T-cell (primary cell): ENCODE data around the gene ARL8A. TPM values are rescaled to one million over a fixed set of nuclear protein-coding genes. Genes with fewer than 3 reads are reported as not detected.

Source experiments
- ATAC-seq, 4 experiments: fragments of 200-7000 bp in 3 of 4; fragments of 150-1000 bp in 1 of 4; cut with Tn5 transposase; replicated peaks in 1 of 4; 1 replicate in 3 of 4; 2 replicates in 1 of 4; pipeline ENCODE4 v1.10.0; 2021; ENCODE audit warnings: moderate library complexity in 3 of 4, mild to moderate bottlenecking in 2 of 4, moderate number of reproducible peaks in 1 of 4
- CTCF ChIA-PET, 2 donors: fragments of 300-600 bp; sonication (Branson Sonifier 250); formaldehyde crosslinking; loops; one replicate each; lab custom pipeline; 2022; ENCODE audit warnings: antibody characterized with exemption in 2 of 2; lab: Charles Lee
- POLR2A ChIA-PET, 2 donors: fragments of 300-600 bp; sonication (Branson Sonifier 250); formaldehyde crosslinking; loops; one replicate each; lab custom pipeline; 2022; ENCODE audit warnings: antibody characterized with exemption in 2 of 2; lab: Charles Lee
- DNase-seq, 35 experiments: peaks; one replicate each; pipeline versions ENCODE4 v3.0.0 to v3.0.0-alpha.2; 2013 to 2023
- H3K27ac ChIP-seq: one replicate; pipeline ENCODE4 v1.5.1; 2013; ENCODE audit warnings: low read length
- H3K27me3 ChIP-seq, 2 experiments: replicated peaks in 1 of 2; 1 replicate in 1 of 2; 2 replicates in 1 of 2; pipeline versions ENCODE4 v1.6.1 to v1.7.0; 2013; ENCODE audit warnings: low read length in 1 of 2, mixed read lengths in 1 of 2; ENCODE audit not compliant: control insufficient read depth in 2 of 2, insufficient read depth in 2 of 2; ENCODE audit errors: extremely low read depth in 1 of 2
- H3K36me3 ChIP-seq, 2 donors: 1 replicate in 1 of 2; 2 replicates in 1 of 2; pipeline versions ENCODE4 v1.6.1 to v1.7.0; 2013; ENCODE audit warnings: low read length in 1 of 2; ENCODE audit not compliant: control insufficient read depth in 2 of 2, insufficient read depth in 1 of 2; ENCODE audit errors: extremely low read depth in 1 of 2
- H3K4me1 ChIP-seq, 2 experiments: 1 replicate in 1 of 2; 2 replicates in 1 of 2; pipeline versions ENCODE4 v1.6.1 to v1.7.0; 2013; ENCODE audit warnings: low read length in 2 of 2, mixed read lengths in 1 of 2; ENCODE audit not compliant: insufficient read depth in 2 of 2, control insufficient read depth in 1 of 2; ENCODE audit errors: extremely low read depth in 1 of 2
- H3K4me3 ChIP-seq, 2 donors: 1 replicate in 1 of 2; 2 replicates in 1 of 2; pipeline versions ENCODE4 v1.5.1 to v1.7.0; 2013; ENCODE audit warnings: mild to moderate bottlenecking in 2 of 2, low read length in 1 of 2, moderate library complexity in 1 of 2; ENCODE audit not compliant: control insufficient read depth in 1 of 2; ENCODE audit errors: extremely low read depth in 1 of 2
- H3K9me3 ChIP-seq: 2 replicates; pipeline ENCODE4 v1.7.0; 2013
- H3K27ac Mint-ChIP-seq, 2 donors: one replicate each; pipeline ENCODE4 v1.8.0; 2020 to 2021; ENCODE audit warnings: mild to moderate bottlenecking in 2 of 2, mixed read lengths in 2 of 2
- H3K27me3 Mint-ChIP-seq, 2 donors: one replicate each; pipeline ENCODE4 v1.8.0; 2021 to 2022; ENCODE audit warnings: mixed read lengths in 2 of 2
- H3K36me3 Mint-ChIP-seq: one replicate; pipeline ENCODE4 v1.8.0; 2021; ENCODE audit warnings: mixed read lengths
- H3K4me1 Mint-ChIP-seq, 3 donors: one replicate each; pipeline ENCODE4 v1.8.0; 2020 to 2022; ENCODE audit warnings: mixed read lengths in 3 of 3, mild to moderate bottlenecking in 1 of 3
- H3K4me3 Mint-ChIP-seq, 3 donors: one replicate each; pipeline ENCODE4 v1.8.0; 2020 to 2022; ENCODE audit warnings: mild to moderate bottlenecking in 3 of 3, mixed read lengths in 3 of 3, moderate library complexity in 3 of 3
- H3K9me3 Mint-ChIP-seq, 3 donors: one replicate each; pipeline ENCODE4 v1.8.0; 2020 to 2022; ENCODE audit warnings: mixed read lengths in 3 of 3
- WGBS: methylation state at CpG from one replicate; pipeline ENCODE4 v1.1.5; 2013; ENCODE audit warnings: missing lambda C conversion rate; ENCODE audit not compliant: insufficient coverage; 5-methylcytosine and 5-hydroxymethylcytosine counted together
- total RNA-seq, 35 experiments: library from RNA in 6 of 35; stranded (reverse) in 6 of 35; fragments of 120-200 nt in 1 of 35; gene quantifications; one replicate each; pipeline versions ENCODE4 v1.2.1 to v1.2.4 and lab custom pipeline; 2013 to 2026

Gene ARL8A
- total RNA-seq, 5 donors from 2014 or later (not counting 1 experiment from before 2014, with no cell fraction given), result 37.8 to 70.2 (median 50.9) TPM

GRCh38 chr1:202127061-202127460 lies 17.5 kb downstream of the ARL8A start:
- H3K27me3 Mint-ChIP-seq, result peaks cover 3 to 12% of the 10 kb centered on the region in 2 donors
- no peak overlapping the region for H3K27ac Mint-ChIP-seq
- H3K36me3 ChIP-seq, result peaks cover 0 to 3% of the 10 kb centered on the region in 2 donors
- no peaks in the 10 kb centered on the region for H3K36me3 Mint-ChIP-seq
- H3K4me1 Mint-ChIP-seq, result peaks cover 0 to 6% (median 4%) of the 10 kb centered on the region in 3 donors
- H3K9me3 ChIP-seq, result no peaks in the 10 kb centered on the region
- H3K4me3 ChIP-seq, result no peak overlapping the region
- ChIA-PET CTCF (interaction anchor here in 1 of 2 donors (0.7 kb wide), 1 partner anchor 449 kb away, joined by 3 read pairs; no protein-coding TSS in a partner anchor), POLR2A (no interaction called here)
- no peak overlapping the region for H3K4me3 Mint-ChIP-seq
- H3K4me1 ChIP-seq, result no peaks in the 10 kb centered on the region
- no peak for DNase-seq
- peaks cover 0 to 17% of the 10 kb centered on the region in 2 experiments for H3K27me3 ChIP-seq
- H3K27ac ChIP-seq, result no peak overlapping the region
- no CpG with 5 or more reads among the region's 6 CpGs for WGBS
- no peaks in the 10 kb centered on the region for H3K9me3 Mint-ChIP-seq
- ATAC-seq, result no peak

- Mint-ChIP-seq H3K27me3 (peaks cover 9 to 17% of the 10 kb centered on the region in 2 donors), H3K9me3 (no peaks in the 10 kb centered on the region), H3K27ac (no peak overlapping the region), H3K4me1 (peaks cover 0 to 2% (median 0%) of the 10 kb centered on the region in 3 donors), H3K4me3 (no peak overlapping the region), H3K36me3 (no peaks in the 10 kb centered on the region)
- no peak overlapping the region for H3K4me3 ChIP-seq
- CTCF ChIA-PET, result interaction anchor here (0.7 to 1.3 kb wide), 3 partner anchors 8 to 448 kb away, joined by 3 to 5 read pairs (median 3); no protein-coding TSS in a partner anchor
- no peak for ATAC-seq
- H3K9me3 ChIP-seq, result no peaks in the 10 kb centered on the region
- WGBS, result 0% methylated on average over 1 of the region's 9 CpGs
- POLR2A ChIA-PET, result no interaction called here
- H3K27ac ChIP-seq, result no peak overlapping the region
- DNase-seq, result no peak
- peaks cover 0 to 19% of the 10 kb centered on the region in 2 experiments for H3K27me3 ChIP-seq
- H3K36me3 ChIP-seq, result no peaks in the 10 kb centered on the region
- H3K4me1 ChIP-seq, result no peaks in the 10 kb centered on the region
These were observed 18.1 kb downstream of the ARL8A start for GRCh38 chr1:202126426-202126825.

- Histone ChIP-seq H3K36me3 (no peaks in the 10 kb centered on the region), H3K27ac (no peak overlapping the region), H3K9me3 (no peaks in the 10 kb centered on the region), H3K27me3 (peaks cover 0 to 17% of the 10 kb centered on the region in 2 experiments), H3K4me3 (no peak overlapping the region), H3K4me1 (no peaks in the 10 kb centered on the region)
- Mint-ChIP-seq H3K36me3 (no peaks in the 10 kb centered on the region), H3K27me3 (peaks cover 12 to 21% of the 10 kb centered on the region in 2 donors), H3K9me3 (no peaks in the 10 kb centered on the region), H3K27ac (no peak overlapping the region), H3K4me1 (peaks cover 0 to 2% (median 0%) of the 10 kb centered on the region in 3 donors), H3K4me3 (no peak overlapping the region)
- ChIA-PET CTCF (interaction anchor here in 1 of 2 donors (1.3 kb wide), 1 partner anchor 9 kb away, joined by 3 read pairs; no protein-coding TSS in a partner anchor), POLR2A (no interaction called here)
- WGBS, result no CpG with 5 or more reads among the region's 8 CpGs
- ATAC-seq (no peak), DNase-seq (no peak)
These were observed 18.9 kb downstream of the ARL8A start for GRCh38 chr1:202125611-202126010.

GRCh38 chr1:202124142-202124541 lies 20.4 kb downstream of the ARL8A start:
- Histone ChIP-seq H3K9me3 (no peaks in the 10 kb centered on the region), H3K4me1 (no peaks in the 10 kb centered on the region), H3K27ac (no peak overlapping the region), H3K27me3 (peaks cover 0 to 26% of the 10 kb centered on the region in 2 experiments), H3K36me3 (no peaks in the 10 kb centered on the region), H3K4me3 (no peak overlapping the region)
- H3K36me3 Mint-ChIP-seq, result no peaks in the 10 kb centered on the region
- H3K9me3 Mint-ChIP-seq, result no peaks in the 10 kb centered on the region
- peaks cover 0 to 2% (median 0%) of the 10 kb centered on the region in 3 donors for H3K4me1 Mint-ChIP-seq
- no peak for DNase-seq
- peaks cover 12 to 21% of the 10 kb centered on the region in 2 donors for H3K27me3 Mint-ChIP-seq
- H3K27ac Mint-ChIP-seq, result no peak overlapping the region
- POLR2A ChIA-PET, result no interaction called here
- H3K4me3 Mint-ChIP-seq, result no peak overlapping the region
- 90% methylated on average over 3 of the region's 7 CpGs for WGBS
- ATAC-seq, result no peak
- CTCF ChIA-PET, result no interaction called here

- ATAC-seq, result no peak
- Histone ChIP-seq H3K27ac (no peak overlapping the region), H3K4me1 (no peaks in the 10 kb centered on the region), H3K27me3 (peaks cover 0 to 31% of the 10 kb centered on the region in 2 experiments), H3K36me3 (no peaks in the 10 kb centered on the region), H3K9me3 (no peaks in the 10 kb centered on the region), H3K4me3 (no peak overlapping the region)
- Mint-ChIP-seq H3K27me3 (peaks cover 12 to 21% of the 10 kb centered on the region in 2 donors), H3K9me3 (no peaks in the 10 kb centered on the region), H3K4me1 (peaks cover 0 to 2% (median 0%) of the 10 kb centered on the region in 3 donors), H3K4me3 (no peak overlapping the region), H3K27ac (no peak overlapping the region), H3K36me3 (no peaks in the 10 kb centered on the region)
- DNase-seq, result no peak
- POLR2A ChIA-PET, result no interaction called here
- CTCF ChIA-PET, result no interaction called here
- 94% methylated on average over 8 of the region's 10 CpGs for WGBS
These were observed 21.2 kb downstream of the ARL8A start for GRCh38 chr1:202123336-202123813.

GRCh38 chr1:202122639-202123335 lies 21.8 kb downstream of the ARL8A start, which contains the start of gene GPR37L1:
Gene GPR37L1, plus strand, starts transcription at chr1:202122917. Its CDS starts 47 bp downstream, at chr1:202122964.
- 82% methylated on average over 17 of the region's 19 CpGs for WGBS
- no peak within 1 kb of the TSS for H3K27ac Mint-ChIP-seq

More at GRCh38 chr1:202122639-202123335, 21.8 kb downstream of the ARL8A start, which contains the start of gene GPR37L1:
- no peak within 1 kb of the TSS for H3K4me3 Mint-ChIP-seq
- Histone ChIP-seq H3K4me3 (no peak within 1 kb of the TSS), H3K9me3 (no peaks in the 10 kb centered on the region), H3K27me3 (peaks cover 0 to 31% of the 10 kb centered on the region in 2 experiments), H3K4me1 (no peaks in the 10 kb centered on the region), H3K27ac (no peak within 1 kb of the TSS), H3K36me3 (no peaks in the 10 kb centered on the region)
- H3K9me3 Mint-ChIP-seq, result no peaks in the 10 kb centered on the region
- ChIA-PET CTCF (no interaction called here), POLR2A (no interaction called here)
- DNase-seq (no peak), ATAC-seq (no peak)
- peaks cover 12 to 21% of the 10 kb centered on the region in 2 donors for H3K27me3 Mint-ChIP-seq
- H3K4me1 Mint-ChIP-seq, result peaks cover 0 to 2% (median 0%) of the 10 kb centered on the region in 3 donors
- no peaks in the 10 kb centered on the region for H3K36me3 Mint-ChIP-seq
